Ishikawa (cell line): ENCODE results near the gene CLNK.

ENCODE experiments used
- CEBPB ChIP-seq: IDR thresholded peaks from 2 replicates; pipeline ENCODE4 v1.6.1; 2012
- FOXM1 ChIP-seq: IDR thresholded peaks from 2 replicates; pipeline ENCODE4 v1.6.1; 2012; ENCODE audit warnings: low read depth, borderline replicate concordance
- NFIC ChIP-seq: IDR thresholded peaks from 2 replicates; pipeline ENCODE4 v1.6.1; 2012
- REST ChIP-seq: IDR thresholded peaks from 2 replicates; pipeline ENCODE4 v1.6.1; 2012; ENCODE audit warnings: low read depth, mild to moderate bottlenecking
- TAF1 ChIP-seq: IDR thresholded peaks from 2 replicates; pipeline ENCODE4 v1.6.1; 2012; ENCODE audit warnings: low read depth, mild to moderate bottlenecking
- TCF12 ChIP-seq: IDR thresholded peaks from 2 replicates; pipeline ENCODE4 v1.6.1; 2012; ENCODE audit warnings: low read depth
- TEAD4 ChIP-seq: IDR thresholded peaks from 2 replicates; pipeline ENCODE4 v1.6.1; 2012
- YY1 ChIP-seq: IDR thresholded peaks from 2 replicates; pipeline ENCODE4 v1.6.1; 2012; ENCODE audit warnings: low read depth
- TF ChIP-seq, protein P1 (sequence below): IDR thresholded peaks from 2 replicates; pipeline ENCODE4 v1.6.1; 2012

- no peak for TF ChIP-seq NFIC
- no peak for TF ChIP-seq FOXM1
- no peak for TF ChIP-seq TCF12
- no peak for TF ChIP-seq YY1
- no peak for TF ChIP-seq TAF1
- TF ChIP-seq, protein P1, sequence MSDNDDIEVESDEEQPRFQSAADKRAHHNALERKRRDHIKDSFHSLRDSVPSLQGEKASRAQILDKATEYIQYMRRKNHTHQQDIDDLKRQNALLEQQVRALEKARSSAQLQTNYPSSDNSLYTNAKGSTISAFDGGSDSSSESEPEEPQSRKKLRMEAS = no peak
- no peak for TF ChIP-seq REST
- no peak for TF ChIP-seq TEAD4
- TF ChIP-seq CEBPB = no peak
Observed at GRCh38 chr4:10590896-10591295, 93.7 kb downstream of the CLNK start.
